SHP77 (cell line): ENCODE results near the gene NCKAP5.

Experiments used
- DNase-seq, 2 experiments: peaks; one replicate each; lab custom pipeline; 2025; lab: John Stamatoyannopoulos, UW

NCKAP5 gene

GRCh38 chr2:132941296-132942020 is 626.8 kb downstream of the NCKAP5 start:
- no peak for DNase-seq

DNA sequence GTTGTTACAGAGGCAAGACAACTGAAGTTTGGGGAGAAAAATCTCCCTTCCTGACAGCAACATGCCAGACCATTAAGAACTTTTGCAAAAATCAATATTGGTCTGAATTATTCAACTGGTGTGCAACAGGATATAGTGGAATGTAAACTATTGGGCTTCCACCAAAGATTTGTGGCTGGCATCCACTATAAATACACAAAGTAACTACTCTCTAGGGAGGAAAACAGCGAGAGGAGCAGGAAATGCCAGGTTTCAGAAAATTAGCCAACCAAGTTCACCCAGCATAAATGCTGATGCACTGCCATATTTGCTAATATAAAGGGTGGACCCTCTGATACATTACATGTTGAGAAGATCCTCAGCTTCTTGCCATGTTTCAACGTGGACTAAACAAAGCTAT is 630.6 kb downstream of the NCKAP5 start:
- DNase-seq = no peak

DNA sequence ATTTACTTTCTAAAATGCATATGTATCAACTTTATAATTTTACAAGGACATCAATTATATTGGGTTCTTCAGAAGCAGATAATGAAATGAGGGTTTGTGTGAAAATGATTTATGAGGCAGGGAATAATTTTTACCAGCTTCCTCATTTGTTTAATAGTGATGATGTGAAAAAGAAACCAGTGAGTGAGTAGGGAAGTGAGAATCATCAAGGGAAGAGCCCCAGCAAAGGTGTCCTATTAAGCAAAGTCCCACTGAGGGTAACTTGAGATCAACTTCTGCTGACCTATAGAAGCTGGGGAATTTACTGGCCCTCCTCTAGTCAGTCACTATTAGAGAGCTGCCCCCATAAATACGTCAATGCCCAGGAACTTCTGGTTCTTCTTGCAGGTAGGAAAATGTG is 631.5 kb downstream of the NCKAP5 start:
- DNase-seq = no peak

GRCh38 chr2:132936261-132936660 is 632.0 kb downstream of the NCKAP5 start:
- DNase-seq = no peak

- no peak for DNase-seq
Measured at GRCh38 chr2:132929786-132930185, 638.5 kb downstream of the NCKAP5 start.

- no peak for DNase-seq
Measured at GRCh38 chr2:132923787-132924186, 644.5 kb downstream of the NCKAP5 start.

GRCh38 chr2:132915812-132916549 is 652.3 kb downstream of the NCKAP5 start:
- DNase-seq = no peak

DNA sequence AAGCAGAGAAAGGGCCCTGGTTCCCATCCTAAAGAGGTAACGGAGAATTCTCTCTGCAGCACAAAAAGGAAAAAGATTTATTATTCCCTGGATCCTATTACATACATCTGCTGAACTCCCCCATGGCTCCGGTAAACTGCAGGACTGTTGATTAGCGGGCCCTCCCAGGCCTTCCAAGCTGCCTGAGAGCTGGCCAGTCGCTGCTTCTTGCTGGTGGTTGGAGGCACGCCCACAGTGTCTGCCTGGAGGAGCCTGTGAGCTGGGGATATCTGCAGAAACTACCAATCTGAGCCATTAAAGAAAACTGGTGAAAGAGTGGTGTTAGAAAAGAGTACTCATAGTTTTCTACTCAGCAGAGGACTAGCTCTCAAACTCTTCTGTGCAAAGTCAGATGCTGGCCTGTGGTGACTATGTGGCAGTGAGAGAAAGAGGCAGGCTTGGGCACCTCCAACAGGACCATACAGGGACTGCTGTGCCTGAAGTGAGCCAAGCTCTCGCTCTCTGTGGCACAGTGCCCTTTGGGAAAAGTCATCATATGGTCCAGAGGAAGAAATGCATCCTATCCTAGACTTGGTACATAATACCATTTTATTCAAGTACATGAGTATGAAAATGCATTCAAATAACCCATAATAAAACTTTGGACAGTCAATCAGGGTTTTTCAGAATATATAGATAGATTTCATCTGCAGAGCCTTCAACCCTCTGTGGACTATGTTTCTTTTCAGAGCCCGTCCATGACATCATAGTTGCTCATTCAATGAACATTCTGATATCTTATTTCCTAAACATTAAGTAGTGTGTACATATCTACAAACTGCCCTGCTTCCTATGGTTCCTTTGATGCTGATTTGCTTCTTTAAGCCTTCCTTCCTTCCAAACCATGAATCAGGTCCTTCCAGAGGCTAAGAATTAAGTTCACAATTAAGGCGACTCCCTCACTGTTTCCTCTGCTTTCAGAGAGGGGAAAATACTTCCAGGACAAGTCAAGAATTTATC is 656.2 kb downstream of the NCKAP5 start:
- DNase-seq = no peak

GRCh38 chr2:132910432-132910831 is 657.8 kb downstream of the NCKAP5 start:
- no peak for DNase-seq

DNA sequence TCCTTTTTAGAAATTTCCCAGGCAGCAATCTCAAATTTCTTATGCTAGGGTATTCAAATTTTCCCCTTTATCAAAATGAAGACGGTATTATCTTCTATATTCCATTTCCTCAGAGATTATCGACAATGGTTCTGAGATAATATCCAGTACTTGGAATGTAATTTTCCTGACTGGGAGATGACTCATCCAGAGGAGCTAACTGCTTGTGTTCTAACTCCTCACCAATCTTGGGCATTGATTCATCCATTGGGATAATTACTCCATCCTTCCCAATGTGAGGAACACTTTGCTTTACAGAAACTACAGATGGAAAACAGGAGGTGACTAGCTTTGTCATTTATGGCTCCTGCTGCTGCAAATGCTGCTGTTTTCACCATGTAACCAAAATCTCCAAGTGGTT is 658.8 kb downstream of the NCKAP5 start:
- no peak for DNase-seq

DNA sequence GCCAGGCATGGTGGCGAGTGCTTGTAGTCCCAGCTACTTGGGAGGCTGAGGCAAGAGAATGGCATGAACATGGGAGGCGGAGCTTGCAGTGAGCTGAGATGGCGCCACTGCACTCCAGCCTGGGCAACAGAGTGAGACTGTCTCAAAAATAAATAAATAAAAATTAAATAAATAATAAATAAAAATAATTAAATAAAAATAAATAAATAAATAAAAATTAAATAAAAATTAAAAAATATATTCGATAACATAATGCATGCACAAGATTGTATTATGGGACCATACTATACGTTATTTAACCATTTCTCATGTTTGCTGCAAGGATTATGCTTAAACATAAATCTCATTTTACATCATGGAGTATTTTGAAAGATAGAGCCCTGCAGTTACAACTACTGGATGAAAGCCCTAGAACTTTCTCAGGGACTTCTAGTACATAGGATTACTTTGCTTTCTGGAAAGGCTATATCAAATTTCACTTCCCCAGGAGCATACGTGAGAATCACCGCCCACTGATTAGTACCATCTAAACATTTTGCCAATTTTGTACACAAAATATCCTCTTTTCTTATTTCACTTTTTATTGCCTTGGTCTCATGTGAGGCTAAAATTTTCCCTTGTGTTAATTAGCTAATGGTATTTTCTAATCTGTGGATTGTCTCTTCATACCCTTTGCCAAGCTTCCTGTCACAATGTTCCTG is 664.0 kb downstream of the NCKAP5 start:
- no peak for DNase-seq

DNA sequence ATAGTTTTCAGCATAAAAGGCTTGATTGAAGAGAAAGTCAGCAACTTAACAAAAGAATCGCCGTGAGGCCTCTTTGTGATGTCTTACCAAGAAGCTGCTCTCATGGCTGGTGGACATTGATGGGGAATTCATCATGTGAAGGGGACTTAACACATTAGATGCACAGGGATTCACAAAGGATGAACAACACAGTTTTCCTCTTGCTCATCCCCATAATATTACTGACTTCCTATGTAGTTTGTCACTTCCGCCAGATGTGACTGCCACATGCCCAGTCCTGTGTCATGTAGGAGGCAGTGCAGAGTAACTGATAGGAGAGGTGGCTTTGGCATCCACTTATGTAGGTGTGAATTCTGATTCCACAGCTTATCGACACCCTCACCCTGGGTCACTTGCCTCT is 665.6 kb downstream of the NCKAP5 start:
- DNase-seq = no peak

- no peak for DNase-seq
Measured at GRCh38 chr2:132901661-132902060, 666.6 kb downstream of the NCKAP5 start.

- no peak for DNase-seq
Measured at GRCh38 chr2:132897111-132897510, 671.2 kb downstream of the NCKAP5 start.

GRCh38 chr2:132896073-132896472 is 672.2 kb downstream of the NCKAP5 start:
- no peak for DNase-seq

- DNase-seq = no peak
Measured at GRCh38 chr2:132891498-132891897, 676.8 kb downstream of the NCKAP5 start.

- no peak for DNase-seq
Measured at GRCh38 chr2:132886574-132886973, 681.7 kb downstream of the NCKAP5 start.

DNA sequence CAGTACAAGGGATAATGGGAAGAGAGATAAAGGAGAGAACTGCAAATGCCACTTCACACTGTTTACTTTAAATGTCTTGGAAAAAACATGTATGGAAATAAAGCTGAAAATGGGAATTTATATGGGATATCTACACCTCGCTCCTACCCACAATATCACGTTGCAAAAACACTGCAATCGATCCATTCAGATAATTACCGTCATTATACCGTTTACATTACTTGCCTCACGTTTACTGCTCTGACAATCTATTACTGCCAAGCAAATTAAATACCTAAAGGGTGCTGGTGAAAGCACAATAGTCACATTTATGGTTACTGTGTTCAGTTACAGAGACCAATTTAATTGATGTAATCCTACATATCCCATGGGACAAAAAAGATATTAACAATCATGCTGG is 683.6 kb downstream of the NCKAP5 start:
- no peak for DNase-seq

DNA sequence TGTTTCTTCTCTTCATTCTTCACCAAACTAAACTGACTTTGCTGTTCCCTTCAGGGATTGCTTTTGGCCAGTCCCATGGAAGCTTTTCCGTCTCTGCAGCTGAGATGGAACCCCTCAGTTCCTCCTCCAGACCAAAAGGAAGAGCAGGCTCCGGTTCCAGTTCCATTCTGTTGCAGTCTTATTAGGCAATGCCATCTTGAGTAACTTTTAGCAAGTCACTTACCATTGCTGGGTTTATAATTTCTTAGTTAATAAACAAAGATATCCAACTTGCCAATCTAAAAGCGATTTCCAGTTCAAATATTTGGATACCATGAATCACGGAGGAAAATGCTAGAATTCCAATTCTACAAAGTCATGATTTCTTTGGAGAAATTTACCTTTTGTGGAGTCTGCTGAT is 684.0 kb downstream of the NCKAP5 start:
- DNase-seq = no peak

DNA sequence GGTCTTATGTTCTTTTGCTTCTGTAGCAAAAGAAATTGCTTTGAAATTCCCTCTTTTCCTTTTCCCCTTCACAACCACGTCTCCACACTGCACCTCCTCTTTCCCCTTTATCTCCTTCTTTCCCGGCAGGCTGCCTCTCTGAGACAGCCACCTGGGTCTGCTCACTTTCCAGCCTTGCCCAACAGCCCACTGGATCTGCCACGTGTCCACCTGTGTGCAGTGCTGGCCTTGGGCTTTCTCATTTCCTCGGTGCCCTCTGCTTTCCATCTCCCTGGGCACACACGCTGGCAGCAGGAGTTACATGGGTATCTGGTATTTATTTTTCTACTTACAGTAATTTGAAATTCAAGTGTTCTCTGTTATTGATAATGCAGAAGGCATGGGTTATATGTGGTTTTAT is 684.8 kb downstream of the NCKAP5 start:
- DNase-seq = no peak

DNA sequence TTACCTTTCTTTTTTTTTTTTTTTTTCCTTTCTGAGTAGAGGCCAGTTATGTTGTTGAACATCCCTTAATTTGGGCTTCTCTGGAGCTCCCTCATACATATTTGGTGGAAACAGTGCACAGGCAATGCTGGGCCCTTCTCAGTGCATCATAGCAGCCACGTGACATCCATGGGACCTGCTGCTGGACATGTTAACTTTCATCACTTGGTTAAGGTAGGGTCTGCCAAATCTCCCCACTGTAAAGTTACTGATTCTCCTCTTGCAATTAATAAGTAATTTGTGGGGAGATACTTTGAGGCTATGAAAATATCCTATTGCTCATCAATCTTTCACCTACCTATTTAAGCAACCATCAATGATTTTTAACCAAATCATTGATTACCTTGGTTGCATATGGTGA is 686.7 kb downstream of the NCKAP5 start:
- no peak for DNase-seq

GRCh38 chr2:132877923-132878322 is 690.3 kb downstream of the NCKAP5 start:
- no peak for DNase-seq
